Measurements from ENCODE around the gene IDH3A.

The IDH3A gene

GRCh38 chr15:78170848-78171773 lies 21.9 kb downstream of the IDH3A start:
- DNase-seq: no peak

- no peak for DNase-seq
Measured at GRCh38 chr15:78171864-78172472, 22.8 kb downstream of the IDH3A start.

GRCh38 chr15:78174401-78174800 lies 25.2 kb downstream of the IDH3A start:
- peak; percentile 71 for DNase-seq

- no peak for DNase-seq
Measured at GRCh38 chr15:78175330-78175729, 26.2 kb downstream of the IDH3A start.

GRCh38 chr15:78177447-78177873 lies 28.3 kb downstream of the IDH3A start:
- DNase-seq: peak; percentile 63

- DNase-seq: no peak
Measured at GRCh38 chr15:78178064-78178463, 28.9 kb downstream of the IDH3A start.

GRCh38 chr15:78179286-78179840 lies 30.2 kb downstream of the IDH3A start:
- no peak for DNase-seq

- DNase-seq: no peak
Measured at GRCh38 chr15:78179906-78180305, 30.7 kb downstream of the IDH3A start.

- DNase-seq: no peak
Measured at GRCh38 chr15:78182336-78182700, 33.2 kb downstream of the IDH3A start.

GRCh38 chr15:78182821-78183220 lies 33.7 kb downstream of the IDH3A start:
- DNase-seq: no peak

GRCh38 chr15:78192826-78193594 lies 43.8 kb downstream of the IDH3A start:
- no peak for DNase-seq

- DNase-seq: no peak
Measured at GRCh38 chr15:78193731-78194567, 44.8 kb downstream of the IDH3A start.

GRCh38 chr15:78194568-78194925 lies 45.4 kb downstream of the IDH3A start:
- no peak for DNase-seq

GRCh38 chr15:78195735-78196201 lies 46.6 kb downstream of the IDH3A start:
- peak; percentile 68 for DNase-seq

GRCh38 chr15:78197632-78198031 lies 48.5 kb downstream of the IDH3A start:
- no peak for DNase-seq

GRCh38 chr15:78200276-78200930 lies 51.2 kb downstream of the IDH3A start:
- no peak for DNase-seq

GRCh38 chr15:78201281-78202190 lies 52.4 kb downstream of the IDH3A start:
- DNase-seq: no peak

GRCh38 chr15:78203346-78204225 lies 54.4 kb downstream of the IDH3A start:
- peak; percentile 72 for DNase-seq

Data from hematopoietic multipotent progenitor cell treated with erythropoietin and hydrocortisone succinate and interleukin-3 and kit ligand, for 4 days (in vitro differentiated cells).